ENCODE results near the gene MARCHF5.
"Not testable (repeated sequence)": the region's sequence is repeated elsewhere in the genome, so short reads cannot be mapped to it uniquely, and the experiment has no call there.

The MARCHF5 gene

GRCh38 chr10:92377962-92378361 is 87.0 kb downstream of the MARCHF5 start:
- in situ Hi-C loops (cut with MboI; ENCODE audit: low pct_unique_long_range_greater_than_20kb, low sequenced_read_pairs) = no loop called here
- DNase-seq = no peak

GRCh38 chr10:92381543-92381954 is 90.6 kb downstream of the MARCHF5 start:
- in situ Hi-C loops (cut with MboI; ENCODE audit: low pct_unique_long_range_greater_than_20kb, low sequenced_read_pairs) = no loop called here
- DNase-seq = no peak

- in situ Hi-C loops (cut with MboI; ENCODE audit: low pct_unique_long_range_greater_than_20kb, low sequenced_read_pairs) = no loop called here
- DNase-seq = no peak
Measured at GRCh38 chr10:92382631-92383030, 91.7 kb downstream of the MARCHF5 start.

- DNase-seq = no peak
Measured at GRCh38 chr10:92384741-92385140, 93.8 kb downstream of the MARCHF5 start.

GRCh38 chr10:92385831-92386230 is 94.9 kb downstream of the MARCHF5 start:
- in situ Hi-C loops (cut with MboI; ENCODE audit: low pct_unique_long_range_greater_than_20kb, low sequenced_read_pairs) = no loop called here
- peak; percentile 23 for DNase-seq

More at GRCh38 chr10:92384741-92385140, 93.8 kb downstream of the MARCHF5 start:
- in situ Hi-C loops (cut with MboI; ENCODE audit: low pct_unique_long_range_greater_than_20kb, low sequenced_read_pairs) = no loop called here

- DNase-seq = peak; percentile 71
- in situ Hi-C loops (cut with MboI; ENCODE audit: low pct_unique_long_range_greater_than_20kb, low sequenced_read_pairs) = no loop called here
Measured at GRCh38 chr10:92387289-92387940, 96.4 kb downstream of the MARCHF5 start.

- in situ Hi-C loops (cut with MboI; ENCODE audit: low pct_unique_long_range_greater_than_20kb, low sequenced_read_pairs) = not testable (repeated sequence)
Measured at GRCh38 chr10:92393173-92393572, 102.2 kb downstream of the MARCHF5 start.

GRCh38 chr10:92395271-92395670 is 104.3 kb downstream of the MARCHF5 start:
- no peak for DNase-seq
- in situ Hi-C loops (cut with MboI; ENCODE audit: low pct_unique_long_range_greater_than_20kb, low sequenced_read_pairs) = no loop called here

More at GRCh38 chr10:92393173-92393572, 102.2 kb downstream of the MARCHF5 start:
- not testable (repeated sequence) for DNase-seq

GRCh38 chr10:92402234-92402633 is 111.3 kb downstream of the MARCHF5 start:
- DNase-seq; in situ Hi-C loops (cut with MboI; ENCODE audit: low pct_unique_long_range_greater_than_20kb, low sequenced_read_pairs): not testable (repeated sequence)

Data from KBM-7 (cell line).